ENCODE measurements around the gene NXPE4. TPM values are rescaled to one million over a fixed set of nuclear protein-coding genes. Genes with fewer than 3 reads are reported as not detected.

The NXPE4 gene
- total RNA-seq, 3 donors from 2014 or later (not counting 1 experiment from before 2014, with no cell fraction given) = not detected

DNA sequence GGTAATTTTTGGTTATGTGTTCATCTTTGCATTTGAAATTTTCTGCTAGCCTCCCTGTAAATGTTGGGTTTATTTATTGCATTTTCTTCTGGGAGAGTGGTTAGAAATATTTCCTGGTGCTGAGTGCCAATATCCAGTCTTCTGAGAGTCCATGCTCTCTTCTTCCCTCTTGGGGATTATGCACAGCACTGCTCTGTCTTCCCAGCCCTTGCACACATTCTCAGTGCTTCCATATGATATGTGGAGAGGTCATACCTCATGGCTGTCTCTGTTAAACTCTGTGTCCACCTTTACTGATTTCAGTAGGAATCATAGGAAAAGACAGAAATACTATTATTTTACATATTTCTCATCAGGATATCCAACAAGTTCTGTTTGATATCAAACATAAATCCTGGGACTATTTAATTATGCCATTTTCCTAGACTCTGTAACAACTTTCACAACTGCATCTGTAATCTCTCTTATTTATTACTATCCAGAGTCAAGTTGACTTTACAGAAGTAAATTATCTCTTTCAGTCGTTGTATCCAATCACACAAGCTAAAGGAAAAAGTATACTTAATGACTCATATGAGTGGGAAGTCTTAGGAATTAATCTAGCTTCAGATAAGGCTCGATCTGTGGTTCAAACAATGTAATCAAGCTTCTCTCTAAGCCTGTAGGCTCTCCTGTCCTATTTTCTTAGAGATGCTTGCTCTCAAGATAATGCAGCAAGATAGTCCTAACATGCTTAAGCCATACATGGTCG, 33.2 kb downstream of the NXPE4 start:
- no peaks in the 10 kb centered on the region for H3K36me3 Mint-ChIP-seq
- H3K4me1 Mint-ChIP-seq = no peaks in the 10 kb centered on the region
- H3K9me3 Mint-ChIP-seq = no peaks in the 10 kb centered on the region
- no peak overlapping the region for H3K4me3 Mint-ChIP-seq
- H3K27me3 ChIP-seq (ENCODE audit: control insufficient read depth, insufficient read depth, low read length) = peaks cover 4% of the 10 kb centered on the region
- ATAC-seq (no peak), DNase-seq (no peak)
- H3K27me3 Mint-ChIP-seq (ENCODE audit: low read depth in 2 of 2) = peaks cover 7 to 21% of the 10 kb centered on the region in 2 donors
- H3K36me3 ChIP-seq (ENCODE audit: control insufficient read depth, insufficient read depth, low read length) = no peaks in the 10 kb centered on the region
- H3K4me1 ChIP-seq (ENCODE audit: control insufficient read depth, insufficient read depth, low read length) = no peaks in the 10 kb centered on the region
- no peak overlapping the region for H3K27ac ChIP-seq (ENCODE audit: low read length)
- intact Hi-C loops (cut with micrococcal nuclease) = no loop called here
- TF ChIP-seq, protein P1, sequence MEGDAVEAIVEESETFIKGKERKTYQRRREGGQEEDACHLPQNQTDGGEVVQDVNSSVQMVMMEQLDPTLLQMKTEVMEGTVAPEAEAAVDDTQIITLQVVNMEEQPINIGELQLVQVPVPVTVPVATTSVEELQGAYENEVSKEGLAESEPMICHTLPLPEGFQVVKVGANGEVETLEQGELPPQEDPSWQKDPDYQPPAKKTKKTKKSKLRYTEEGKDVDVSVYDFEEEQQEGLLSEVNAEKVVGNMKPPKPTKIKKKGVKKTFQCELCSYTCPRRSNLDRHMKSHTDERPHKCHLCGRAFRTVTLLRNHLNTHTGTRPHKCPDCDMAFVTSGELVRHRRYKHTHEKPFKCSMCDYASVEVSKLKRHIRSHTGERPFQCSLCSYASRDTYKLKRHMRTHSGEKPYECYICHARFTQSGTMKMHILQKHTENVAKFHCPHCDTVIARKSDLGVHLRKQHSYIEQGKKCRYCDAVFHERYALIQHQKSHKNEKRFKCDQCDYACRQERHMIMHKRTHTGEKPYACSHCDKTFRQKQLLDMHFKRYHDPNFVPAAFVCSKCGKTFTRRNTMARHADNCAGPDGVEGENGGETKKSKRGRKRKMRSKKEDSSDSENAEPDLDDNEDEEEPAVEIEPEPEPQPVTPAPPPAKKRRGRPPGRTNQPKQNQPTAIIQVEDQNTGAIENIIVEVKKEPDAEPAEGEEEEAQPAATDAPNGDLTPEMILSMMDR (IDR thresholded peaks at IDR 0.05) = no peak
- H3K4me3 ChIP-seq (ENCODE audit: low read length) = no peak overlapping the region
- H3K27ac Mint-ChIP-seq = no peak overlapping the region
- no peaks in the 10 kb centered on the region for H3K9me3 ChIP-seq (ENCODE audit: control insufficient read depth, insufficient read depth, low read length)
- WGBS (ENCODE audit: insufficient coverage) = 73% methylated on average over 1 of the region's 3 CpGs

DNA sequence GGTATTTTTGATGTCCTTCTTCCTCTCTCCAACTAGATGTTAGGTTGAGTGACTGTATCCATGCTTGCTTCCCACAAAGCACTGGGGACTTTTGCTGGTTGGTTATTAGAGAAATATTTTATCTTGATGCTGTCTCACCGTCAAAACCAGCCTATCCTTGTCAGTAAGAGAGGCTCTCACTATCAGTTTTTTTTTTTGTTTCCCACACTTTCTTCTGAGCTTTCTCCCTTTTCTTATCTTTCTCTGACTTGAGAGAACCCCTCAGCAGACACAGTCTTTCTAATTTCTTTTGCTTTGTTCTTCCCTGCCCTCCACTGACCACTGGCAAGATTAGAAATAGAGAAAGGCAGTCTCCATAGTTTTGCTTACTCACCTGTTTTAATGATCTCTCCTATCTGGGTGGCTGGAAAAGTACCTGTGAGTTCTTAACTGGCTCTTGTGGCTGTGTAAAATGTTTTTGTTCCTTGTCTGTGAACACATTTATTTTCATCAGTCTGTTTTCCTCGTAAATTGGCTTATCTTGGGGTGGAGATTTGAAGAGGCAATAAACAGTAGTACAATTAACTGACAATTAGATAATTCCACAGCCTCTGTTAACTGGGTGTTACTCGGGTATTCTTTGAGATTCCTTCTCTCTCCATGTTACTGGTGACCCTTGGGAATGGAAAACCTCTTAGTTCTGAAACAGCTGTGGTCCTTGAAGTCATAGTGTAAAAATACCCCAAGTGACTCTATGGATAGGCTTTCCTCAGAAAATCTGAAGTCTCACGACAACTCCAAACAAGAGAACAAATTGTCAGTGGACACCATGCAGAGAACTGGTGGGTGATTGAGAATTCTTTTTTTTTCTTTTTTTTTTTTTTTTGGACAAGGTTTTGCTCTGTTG, 35.9 kb downstream of the NXPE4 start, which contains the start of gene NXPE1:
Gene NXPE1, minus strand, starts transcription at position 457 of the 886 bp plus-strand sequence. CDS start 8,680 bp downstream, outside the sequence.
- Mint-ChIP-seq H3K27ac (no peak within 1 kb of the TSS), H3K36me3 (no peaks in the 10 kb centered on the region), H3K4me1 (no peaks in the 10 kb centered on the region), H3K9me3 (no peaks in the 10 kb centered on the region), H3K4me3 (no peak within 1 kb of the TSS), H3K27me3 (ENCODE audit: low read depth in 2 of 2) (peaks cover 10 to 21% of the 10 kb centered on the region in 2 donors)
- no peak for DNase-seq
- WGBS (ENCODE audit: insufficient coverage) = 89% methylated on average over 3 of the region's 4 CpGs
- Histone ChIP-seq H3K4me3 (ENCODE audit: low read length) (no peak within 1 kb of the TSS), H3K36me3 (ENCODE audit: control insufficient read depth, insufficient read depth, low read length) (no peaks in the 10 kb centered on the region), H3K27me3 (ENCODE audit: control insufficient read depth, insufficient read depth, low read length) (peaks cover 4% of the 10 kb centered on the region), H3K27ac (ENCODE audit: low read length) (no peak within 1 kb of the TSS), H3K4me1 (ENCODE audit: control insufficient read depth, insufficient read depth, low read length) (no peaks in the 10 kb centered on the region), H3K9me3 (ENCODE audit: control insufficient read depth, insufficient read depth, low read length) (no peaks in the 10 kb centered on the region)
- TF ChIP-seq, protein P1 (IDR thresholded peaks at IDR 0.05) = no peak
- ATAC-seq = no peak
- intact Hi-C loops (cut with micrococcal nuclease) = no loop called here

DNA sequence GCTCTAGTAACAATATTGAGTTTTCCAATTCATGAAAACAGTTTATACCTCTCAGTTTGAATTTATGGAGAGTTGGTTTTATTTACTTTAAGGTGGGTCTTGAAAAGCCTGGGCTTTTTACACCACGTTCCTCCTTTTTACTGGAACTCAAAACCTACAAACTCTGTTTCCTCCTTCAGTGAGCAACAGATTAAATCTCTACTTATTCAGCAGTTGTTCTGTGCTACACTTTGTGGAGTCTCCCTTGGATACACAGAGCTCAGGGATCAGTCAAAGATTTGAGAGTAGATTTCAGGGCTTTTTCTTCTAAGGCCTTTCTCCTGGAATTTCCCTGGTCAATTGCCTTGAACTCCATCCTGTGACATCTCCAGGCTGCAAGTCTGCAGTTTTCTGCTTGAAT, 39.5 kb downstream of the NXPE4 start:
- DNase-seq (no peak), ATAC-seq (no peak)
- no peaks in the 10 kb centered on the region for H3K9me3 Mint-ChIP-seq
- H3K27me3 Mint-ChIP-seq (ENCODE audit: low read depth in 2 of 2) = peaks cover 7 to 11% of the 10 kb centered on the region in 2 donors
- Histone ChIP-seq H3K27ac (ENCODE audit: low read length) (no peak overlapping the region), H3K4me3 (ENCODE audit: low read length) (no peak overlapping the region), H3K36me3 (ENCODE audit: control insufficient read depth, insufficient read depth, low read length) (no peaks in the 10 kb centered on the region), H3K9me3 (ENCODE audit: control insufficient read depth, insufficient read depth, low read length) (no peaks in the 10 kb centered on the region), H3K27me3 (ENCODE audit: control insufficient read depth, insufficient read depth, low read length) (peaks cover 2% of the 10 kb centered on the region), H3K4me1 (ENCODE audit: control insufficient read depth, insufficient read depth, low read length) (no peaks in the 10 kb centered on the region)
- H3K36me3 Mint-ChIP-seq = no peaks in the 10 kb centered on the region
- H3K27ac Mint-ChIP-seq = no peak overlapping the region
- H3K4me1 Mint-ChIP-seq = no peaks in the 10 kb centered on the region
- intact Hi-C loops (cut with micrococcal nuclease) = no loop called here
- TF ChIP-seq, protein P1 (IDR thresholded peaks at IDR 0.05) = no peak
- no peak overlapping the region for H3K4me3 Mint-ChIP-seq
- 29% methylated on average over 1 of the region's 1 CpG for WGBS (ENCODE audit: insufficient coverage)

Data from natural killer cell (primary cell).